Frontal cortex (tissue), 4 donors: ENCODE results near the gene COX8A. TPM values are rescaled to one million over a fixed set of nuclear protein-coding genes. Genes with fewer than 3 reads are reported as not detected.
A peak's percentile ranks its signal among the peaks of the same experiment; 100 is the strongest.

Source experiments
- DNase-seq, 2 donors: peaks; one replicate each; pipeline ENCODE4 v3.0.0; 2012; ENCODE audit warnings: low spot score in 2 of 2
- FAIRE-seq: peaks from 2 replicates; lab custom pipeline; 2012; peaks lifted over from hg19 to GRCh38; lab: Jason Lieb, UNC
- total RNA-seq: library from RNA; depleted of rRNA; stranded (reverse); fragments of >200 nt; gene quantifications from one replicate; pipeline ENCODE4 v1.2.3, GENCODE V29; 2014
- donor health status: control.
- donor health status: control.
- donor health status: control.

Gene COX8A
- 238 TPM for total RNA-seq

DNA sequence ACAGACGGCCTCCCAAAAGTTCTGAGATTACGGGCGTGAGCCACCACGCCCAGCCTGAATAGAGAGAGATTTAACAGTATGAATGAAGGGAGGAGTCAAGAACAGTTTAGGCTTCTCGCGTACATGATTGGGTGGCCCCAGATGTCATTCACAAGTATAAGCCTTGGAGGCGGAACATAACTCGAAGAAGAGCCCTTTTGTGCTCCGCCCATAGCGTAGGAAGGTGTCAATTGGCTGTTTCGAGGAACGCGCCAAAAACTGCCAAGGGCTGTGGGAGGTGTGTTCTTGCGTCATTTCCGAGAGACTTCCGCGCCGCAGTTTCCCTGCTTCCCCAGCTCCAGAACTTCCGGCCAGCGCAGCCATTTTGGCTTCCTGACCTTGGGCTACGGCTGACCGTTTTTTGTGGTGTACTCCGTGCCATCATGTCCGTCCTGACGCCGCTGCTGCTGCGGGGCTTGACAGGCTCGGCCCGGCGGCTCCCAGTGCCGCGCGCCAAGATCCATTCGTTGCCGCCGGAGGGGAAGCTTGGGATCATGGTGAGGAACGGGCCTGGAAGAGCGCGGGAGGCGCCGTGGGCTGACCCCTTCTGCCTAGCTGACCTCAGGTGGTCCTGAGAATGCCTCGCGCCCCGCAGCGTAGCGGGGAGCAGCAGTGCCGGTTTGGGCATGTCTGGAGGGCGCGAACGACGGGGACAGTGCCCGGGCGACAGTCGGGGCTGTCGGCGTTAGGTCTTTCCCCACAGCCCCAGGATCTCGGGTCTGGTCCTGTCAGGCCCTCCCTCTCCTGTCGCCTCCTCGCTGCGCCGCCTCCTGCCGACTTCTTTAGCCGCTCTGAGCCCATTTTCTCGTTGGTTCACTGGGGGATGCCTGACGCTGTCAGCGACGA is at the start of gene COX8A:
TSS of gene COX8A (plus strand) at position 362 of the 885 bp plus-strand sequence. CDS start at position 423, 61 bp downstream.
- DNase-seq, result peak; percentile 97 to 99
- FAIRE-seq, result peak; percentile 95

DNA sequence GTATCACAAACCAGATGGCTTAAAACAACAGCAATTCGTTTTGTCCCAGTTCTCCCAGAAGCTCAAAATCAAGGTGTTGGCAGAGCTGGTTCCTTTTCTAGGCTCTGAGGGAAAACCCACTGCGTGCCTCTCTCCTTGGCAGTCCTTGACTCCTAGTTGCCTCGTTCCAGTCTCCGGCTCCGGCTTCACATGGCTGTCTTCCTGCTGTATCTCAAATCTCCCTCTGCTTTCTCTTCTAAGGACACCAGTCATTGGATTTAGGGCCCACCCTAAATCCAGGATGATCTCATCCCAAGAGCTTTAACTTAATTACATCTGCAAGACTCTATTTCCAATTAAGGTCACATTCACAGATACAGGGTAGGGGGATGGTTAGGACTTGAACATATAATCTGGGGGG is 44.8 kb upstream of the COX8A start:
- no peak for DNase-seq
- FAIRE-seq, result no peak

- no peak for FAIRE-seq
- DNase-seq, result no peak
Measured at GRCh38 chr11:63931045-63931444, 43.4 kb upstream of the COX8A start.

DNA sequence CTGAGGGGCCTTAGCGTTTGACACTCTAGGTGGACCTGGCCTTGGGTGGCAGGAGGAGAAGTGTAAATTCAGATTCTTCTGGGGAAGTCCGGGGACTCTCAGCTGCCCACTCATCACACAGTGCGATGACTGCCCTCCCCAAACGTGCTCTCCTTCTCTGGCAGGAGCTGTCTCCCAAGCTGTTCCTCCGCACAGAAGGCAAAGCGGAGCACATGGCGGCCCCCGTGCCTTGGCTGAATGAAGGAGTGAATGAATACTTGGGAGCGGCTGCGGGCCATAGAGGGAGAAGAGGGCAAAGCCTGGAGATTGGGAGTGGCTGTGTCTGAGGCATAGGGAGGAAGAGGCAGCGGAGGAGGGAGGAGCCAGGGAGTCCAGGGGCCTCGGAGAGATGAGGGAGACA is 42.5 kb upstream of the COX8A start:
- DNase-seq, result no peak
- FAIRE-seq, result no peak

DNA sequence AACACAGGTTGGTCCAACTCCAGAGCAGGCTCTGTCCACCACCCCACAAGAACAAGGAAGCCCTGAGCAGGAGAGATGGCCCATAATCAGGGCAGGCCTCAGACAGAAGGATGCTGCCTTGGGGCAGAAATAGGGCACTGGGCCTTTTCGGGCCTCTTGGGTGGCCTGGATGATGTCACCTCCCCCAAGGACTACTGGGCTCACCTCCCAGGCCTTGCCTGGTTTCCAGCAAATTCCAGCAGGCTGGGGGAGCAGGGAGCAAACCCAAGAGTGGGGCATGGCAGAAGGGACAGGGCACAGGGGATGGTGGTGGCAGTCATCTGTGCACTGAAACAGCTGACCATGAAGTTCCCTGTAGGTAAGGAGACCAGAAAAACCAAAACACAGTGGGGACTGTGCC is 41.0 kb upstream of the COX8A start:
- DNase-seq (no peak), FAIRE-seq (no peak)

- no peak for DNase-seq
- no peak for FAIRE-seq
Measured at GRCh38 chr11:63937713-63938478, 36.5 kb upstream of the COX8A start.

- FAIRE-seq (no peak), DNase-seq (peak; percentile 97 to 98)
Measured at GRCh38 chr11:63938479-63939396, 35.7 kb upstream of the COX8A start, which contains the start of gene NAA40. Gene NAA40 (plus strand): TSS chr11:63939002. CDS start chr11:63939097, 95 bp downstream.

DNA sequence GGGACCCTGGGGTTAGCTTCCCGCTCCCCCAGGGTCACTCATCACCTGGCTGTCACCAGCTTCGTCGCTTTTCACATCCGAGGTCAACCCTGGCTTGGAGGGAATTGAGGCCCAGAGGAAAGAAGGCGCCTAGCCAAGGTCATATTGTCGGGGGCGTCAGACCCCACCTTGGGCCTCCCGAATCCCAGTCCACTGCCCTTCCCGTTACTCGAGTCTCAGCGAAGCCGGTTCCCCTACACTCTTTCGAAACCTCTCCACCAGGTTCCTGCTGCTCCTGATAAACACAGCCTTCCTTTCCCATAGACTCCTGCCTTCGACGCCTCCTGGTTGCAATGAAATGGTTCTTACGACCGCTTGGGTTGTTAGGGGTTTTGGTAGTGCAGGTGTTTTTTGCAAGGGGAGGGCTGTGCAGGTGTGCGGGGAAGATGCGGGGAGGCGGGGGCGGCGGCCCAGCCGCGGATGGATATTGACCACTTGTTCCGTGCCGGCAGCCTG is 35.0 kb upstream of the COX8A start:
- DNase-seq (peak; percentile 38 to 39), FAIRE-seq (no peak)

DNA sequence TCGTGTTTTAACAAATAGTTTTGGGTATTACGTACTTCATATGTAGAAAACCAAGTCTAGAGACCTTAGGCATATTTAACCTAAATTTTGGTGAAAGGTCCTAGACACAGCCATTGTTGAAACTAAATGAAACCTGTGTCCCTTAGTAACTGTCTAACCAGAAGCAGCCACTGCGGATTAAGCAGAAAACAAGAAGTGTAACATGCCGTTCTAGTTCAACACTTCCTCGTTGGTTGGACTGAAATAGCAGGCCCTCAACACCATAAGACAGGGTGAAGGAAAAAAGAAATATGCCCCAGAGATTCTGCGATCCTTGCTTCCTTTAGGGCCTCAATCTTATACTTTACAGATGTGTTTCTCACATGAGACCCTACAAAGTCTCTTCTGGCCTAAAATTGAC is 33.6 kb upstream of the COX8A start:
- FAIRE-seq, result no peak

DNA sequence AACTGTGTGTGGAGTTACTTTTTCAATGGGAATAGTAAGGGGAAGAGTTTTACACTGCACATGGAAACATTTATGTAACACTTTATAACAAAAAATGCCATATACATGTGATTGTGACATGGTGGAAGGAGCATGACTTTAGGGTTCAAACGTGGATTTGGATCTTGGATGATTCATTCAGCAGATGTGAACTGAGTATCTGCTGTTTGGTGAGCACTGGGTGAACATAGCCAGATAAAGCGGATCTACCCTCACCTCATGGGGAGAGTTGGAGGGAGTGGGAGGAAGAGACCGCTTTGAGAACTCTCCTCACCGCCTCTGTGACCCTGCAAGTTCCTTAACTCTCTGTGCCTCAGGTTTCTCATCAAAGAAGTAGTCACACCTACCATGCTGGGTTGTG is 32.5 kb upstream of the COX8A start:
- FAIRE-seq, result no peak

More for the DNA sequence above, 33.6 kb upstream of the COX8A start:
- no peak for DNase-seq

GRCh38 chr11:63942803-63943202 is 31.6 kb upstream of the COX8A start:
- DNase-seq, result no peak

More for the DNA sequence above, 32.5 kb upstream of the COX8A start:
- DNase-seq, result no peak

GRCh38 chr11:63944987-63945386 is 29.4 kb upstream of the COX8A start:
- DNase-seq (no peak), FAIRE-seq (no peak)

More at GRCh38 chr11:63942803-63943202, 31.6 kb upstream of the COX8A start:
- no peak for FAIRE-seq

DNA sequence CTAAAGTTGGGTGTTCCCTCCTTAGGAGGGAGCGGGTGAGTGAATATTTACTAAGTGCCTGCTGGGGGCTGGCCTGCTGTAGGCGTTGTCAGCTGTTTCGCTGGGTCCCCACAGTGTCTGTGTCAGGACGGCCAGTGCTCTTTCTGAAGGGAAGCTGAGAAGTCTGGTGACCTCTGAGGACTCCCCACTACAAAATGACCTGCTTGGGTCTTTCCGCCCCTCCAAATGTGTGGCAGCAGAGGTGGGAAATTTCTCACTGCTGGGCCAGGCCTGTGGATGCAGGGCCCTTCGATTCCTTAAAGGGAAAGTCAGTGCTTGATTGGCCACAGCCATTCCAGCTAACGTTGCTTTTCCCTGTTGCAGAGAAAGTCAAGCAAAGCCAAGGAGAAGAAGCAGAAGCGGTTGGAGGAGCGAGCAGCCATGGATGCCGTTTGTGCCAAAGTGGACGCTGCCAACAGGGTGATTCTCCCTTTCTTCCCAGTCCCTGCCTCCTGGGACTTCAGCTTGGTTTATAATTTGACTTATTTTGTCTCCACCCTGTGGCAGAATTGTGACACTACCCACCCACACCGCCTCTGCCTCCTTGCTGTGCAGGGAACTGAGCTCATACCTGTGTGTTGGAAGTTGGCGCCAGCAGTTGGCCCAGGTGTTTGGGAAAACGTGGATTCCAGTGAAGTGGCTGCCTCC is 28.8 kb upstream of the COX8A start:
- FAIRE-seq, result no peak

DNA sequence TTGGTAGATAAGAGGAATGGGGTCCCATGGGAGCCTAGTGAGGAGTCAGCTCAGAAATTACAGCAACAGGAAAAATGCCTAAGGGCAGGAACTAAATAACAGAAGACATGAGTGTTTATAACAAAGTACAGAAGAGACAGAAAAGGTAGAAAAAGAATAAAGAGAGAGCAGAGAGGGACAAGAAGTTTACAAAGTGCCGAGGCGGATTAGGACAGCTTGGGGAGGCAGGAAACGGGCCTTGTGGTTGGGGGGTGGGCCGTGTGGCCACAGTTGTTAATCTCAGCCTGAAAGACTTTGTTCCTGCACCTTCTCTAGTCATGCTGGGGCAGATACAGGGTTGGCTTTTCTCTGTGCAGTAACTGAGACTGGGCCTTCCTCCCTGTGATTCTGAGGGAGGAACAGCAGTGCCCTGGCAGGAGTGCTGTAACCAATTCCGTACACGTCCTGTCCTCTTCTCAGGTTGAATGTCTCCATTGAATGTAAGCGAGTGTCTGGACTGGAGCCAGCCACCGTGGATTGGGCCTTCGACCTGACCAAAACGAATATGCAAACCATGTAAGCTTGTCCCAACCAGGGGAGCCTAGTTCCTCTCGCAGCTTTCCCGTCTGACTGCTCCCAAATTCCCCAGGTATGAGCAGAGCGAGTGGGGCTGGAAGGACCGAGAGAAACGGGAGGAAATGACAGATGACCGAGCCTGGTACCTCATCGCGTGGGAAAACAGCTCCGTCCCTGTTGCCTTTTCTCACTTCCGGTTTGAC is 22.5 kb upstream of the COX8A start:
- DNase-seq, result no peak
- FAIRE-seq, result no peak

More for the DNA sequence above, 28.8 kb upstream of the COX8A start:
- peak; percentile 73 to 81 for DNase-seq

DNA sequence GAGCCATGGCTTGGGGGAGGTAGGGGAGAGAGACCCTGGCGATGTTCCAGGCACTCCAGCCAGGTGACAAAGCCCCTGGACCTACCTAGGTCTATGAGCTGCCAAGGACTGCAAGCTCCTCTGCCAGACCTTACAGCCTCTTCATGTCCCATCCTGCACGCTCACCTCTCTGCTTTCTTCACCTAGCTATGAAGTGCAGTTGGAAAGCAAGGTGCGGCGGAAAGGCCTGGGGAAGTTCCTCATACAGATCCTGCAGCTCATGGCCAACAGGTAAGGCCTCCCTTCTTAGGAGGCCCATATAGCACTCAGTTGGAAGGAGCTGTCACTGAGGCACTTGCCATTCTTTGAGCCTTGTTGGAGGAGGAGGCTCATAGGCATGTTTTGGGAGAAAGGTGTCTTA is 21.9 kb upstream of the COX8A start:
- FAIRE-seq, result no peak
- DNase-seq, result no peak

- no peak for FAIRE-seq
- no peak for DNase-seq
Measured at GRCh38 chr11:63958008-63958407, 16.4 kb upstream of the COX8A start.

DNA sequence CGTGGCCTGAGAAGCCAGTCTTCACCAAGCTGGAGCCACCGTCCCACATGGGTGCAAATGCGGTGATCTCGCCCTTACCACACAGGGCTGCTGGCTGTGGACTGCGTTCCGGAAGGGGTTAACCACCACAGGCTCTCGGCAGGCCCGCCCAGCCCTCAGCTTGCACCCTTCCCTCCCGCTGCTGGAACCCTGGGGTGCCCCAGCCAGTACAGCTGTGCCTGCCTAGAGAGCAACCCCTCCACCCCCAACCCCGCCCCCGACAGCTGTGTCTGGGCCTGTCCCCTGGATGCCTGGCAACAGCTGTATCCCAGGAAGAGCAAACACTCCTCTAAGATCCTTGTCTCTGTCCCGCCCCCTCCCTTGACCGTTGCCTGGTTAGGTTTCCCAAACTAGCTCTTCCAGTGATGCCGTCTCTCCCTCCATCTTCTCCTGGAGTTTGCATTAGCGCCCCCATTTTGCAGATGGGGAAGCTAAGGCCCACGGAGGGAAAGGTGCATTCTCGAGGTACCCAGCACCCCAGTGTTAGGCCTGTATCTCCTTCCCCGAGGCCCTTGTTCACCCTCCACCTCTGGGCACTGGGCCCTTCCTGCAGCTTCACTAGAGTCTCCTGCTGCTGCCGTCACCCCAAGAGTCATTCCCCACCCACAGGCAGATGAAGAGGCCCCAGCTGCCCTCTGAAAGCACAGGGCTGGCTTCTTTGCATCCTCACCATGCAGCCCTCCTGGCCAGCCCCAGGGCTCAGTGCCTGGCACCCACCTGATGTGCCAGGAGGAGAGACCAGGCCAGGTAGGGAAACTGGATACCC is 12.6 kb upstream of the COX8A start:
- FAIRE-seq (no peak), DNase-seq (no peak)
